SW 1271 (cell line): ENCODE data around the gene TSPOAP1.

Source experiments
- DNase-seq, 2 experiments: peaks; one replicate each; lab custom pipeline; 2025; lab: John Stamatoyannopoulos, UW

Gene TSPOAP1, protein sequence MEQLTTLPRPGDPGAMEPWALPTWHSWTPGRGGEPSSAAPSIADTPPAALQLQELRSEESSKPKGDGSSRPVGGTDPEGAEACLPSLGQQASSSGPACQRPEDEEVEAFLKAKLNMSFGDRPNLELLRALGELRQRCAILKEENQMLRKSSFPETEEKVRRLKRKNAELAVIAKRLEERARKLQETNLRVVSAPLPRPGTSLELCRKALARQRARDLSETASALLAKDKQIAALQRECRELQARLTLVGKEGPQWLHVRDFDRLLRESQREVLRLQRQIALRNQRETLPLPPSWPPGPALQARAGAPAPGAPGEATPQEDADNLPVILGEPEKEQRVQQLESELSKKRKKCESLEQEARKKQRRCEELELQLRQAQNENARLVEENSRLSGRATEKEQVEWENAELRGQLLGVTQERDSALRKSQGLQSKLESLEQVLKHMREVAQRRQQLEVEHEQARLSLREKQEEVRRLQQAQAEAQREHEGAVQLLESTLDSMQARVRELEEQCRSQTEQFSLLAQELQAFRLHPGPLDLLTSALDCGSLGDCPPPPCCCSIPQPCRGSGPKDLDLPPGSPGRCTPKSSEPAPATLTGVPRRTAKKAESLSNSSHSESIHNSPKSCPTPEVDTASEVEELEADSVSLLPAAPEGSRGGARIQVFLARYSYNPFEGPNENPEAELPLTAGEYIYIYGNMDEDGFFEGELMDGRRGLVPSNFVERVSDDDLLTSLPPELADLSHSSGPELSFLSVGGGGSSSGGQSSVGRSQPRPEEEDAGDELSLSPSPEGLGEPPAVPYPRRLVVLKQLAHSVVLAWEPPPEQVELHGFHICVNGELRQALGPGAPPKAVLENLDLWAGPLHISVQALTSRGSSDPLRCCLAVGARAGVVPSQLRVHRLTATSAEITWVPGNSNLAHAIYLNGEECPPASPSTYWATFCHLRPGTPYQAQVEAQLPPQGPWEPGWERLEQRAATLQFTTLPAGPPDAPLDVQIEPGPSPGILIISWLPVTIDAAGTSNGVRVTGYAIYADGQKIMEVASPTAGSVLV (N-terminal part only)

DNA sequence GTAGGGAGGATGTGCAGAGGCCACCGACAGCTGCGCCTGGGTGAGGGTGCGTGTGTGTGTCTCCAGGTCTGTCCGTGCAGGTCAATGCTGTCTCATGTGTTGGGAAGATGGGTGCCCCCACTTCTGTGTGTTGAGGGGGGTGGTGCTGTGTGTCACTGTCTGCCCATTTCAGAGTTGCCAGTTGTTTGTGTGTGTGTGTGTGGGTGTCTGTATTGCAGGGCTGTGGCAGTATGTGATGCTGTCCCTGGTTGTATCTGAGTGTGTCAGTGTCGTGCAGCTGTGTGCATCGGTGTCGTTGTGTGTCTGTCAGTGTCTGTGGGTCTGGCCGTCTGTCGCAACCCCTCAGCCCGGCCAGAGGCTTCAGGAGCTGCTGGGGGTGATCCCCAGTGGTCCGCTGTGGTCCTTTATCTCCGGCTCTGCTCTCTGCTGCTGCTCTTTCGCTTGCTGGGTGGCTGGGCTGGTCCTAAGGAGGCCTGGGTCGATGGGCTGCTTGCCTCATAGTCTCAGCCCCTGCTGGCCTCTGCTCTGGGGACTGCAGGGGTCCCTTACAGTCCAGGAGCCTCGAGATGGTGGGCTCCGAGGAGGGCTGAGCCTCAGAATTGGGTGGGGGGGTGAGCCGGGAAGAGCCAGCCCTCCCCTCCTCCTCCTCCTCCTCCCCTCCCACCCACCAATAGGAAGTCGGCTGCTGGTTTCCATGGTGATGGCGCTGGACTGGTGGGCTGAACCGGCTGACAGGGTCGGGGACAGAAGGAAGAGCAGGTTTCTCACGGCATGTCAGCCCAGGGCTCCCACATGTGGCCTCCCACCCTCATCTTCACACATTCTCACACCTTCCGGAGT lies at the start of gene TSPOAP1:
TSS of gene TSPOAP1 (minus strand) at position 601 of the 840 bp plus-strand sequence. CDS start 875 bp downstream, outside the sequence.
- DNase-seq = no peak

DNA sequence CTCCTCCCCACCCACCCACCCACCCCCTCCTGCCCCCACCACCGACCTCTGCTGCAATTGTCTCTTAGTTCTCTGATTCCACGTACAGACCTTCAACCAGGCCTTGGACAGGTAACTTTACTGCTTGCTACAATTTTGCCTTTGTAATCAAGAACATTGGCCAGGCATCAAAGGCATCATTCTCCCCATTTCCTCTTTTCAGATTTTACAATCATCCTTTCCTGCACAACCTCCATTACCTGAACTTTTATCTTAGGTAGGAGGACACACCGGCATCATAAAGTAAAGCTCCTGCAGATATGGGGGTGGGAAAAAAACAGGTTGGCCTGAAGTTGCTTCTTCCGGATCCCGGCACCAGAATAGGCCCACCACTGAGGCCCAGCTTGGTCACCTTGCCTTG lies 49.1 kb upstream of the TSPOAP1 start:
- DNase-seq = no peak

DNA sequence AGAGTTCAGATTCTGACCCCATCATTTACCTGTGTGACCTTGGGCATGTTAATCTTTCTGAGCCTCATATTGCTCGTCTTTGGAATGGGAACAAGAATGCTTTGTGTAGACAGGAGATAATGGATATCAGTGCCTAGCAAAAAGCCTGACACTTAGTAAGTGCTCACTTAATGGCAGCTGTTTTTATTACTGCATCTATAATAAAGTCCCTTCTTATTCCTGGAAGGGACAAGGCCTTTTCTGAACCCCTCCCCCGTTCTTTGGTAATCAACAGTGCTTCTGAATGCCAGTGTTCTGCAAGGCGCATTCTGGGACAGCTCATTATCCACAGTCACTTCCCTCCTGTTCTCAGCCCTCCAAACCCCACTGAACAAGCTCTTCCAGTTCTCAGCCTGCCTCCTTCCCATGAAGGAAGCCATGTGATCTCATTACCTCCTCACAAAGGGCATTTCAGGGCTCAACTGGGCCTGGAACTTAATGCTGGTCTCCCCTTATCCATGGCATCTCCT lies 48.6 kb upstream of the TSPOAP1 start:
- DNase-seq = no peak

DNA sequence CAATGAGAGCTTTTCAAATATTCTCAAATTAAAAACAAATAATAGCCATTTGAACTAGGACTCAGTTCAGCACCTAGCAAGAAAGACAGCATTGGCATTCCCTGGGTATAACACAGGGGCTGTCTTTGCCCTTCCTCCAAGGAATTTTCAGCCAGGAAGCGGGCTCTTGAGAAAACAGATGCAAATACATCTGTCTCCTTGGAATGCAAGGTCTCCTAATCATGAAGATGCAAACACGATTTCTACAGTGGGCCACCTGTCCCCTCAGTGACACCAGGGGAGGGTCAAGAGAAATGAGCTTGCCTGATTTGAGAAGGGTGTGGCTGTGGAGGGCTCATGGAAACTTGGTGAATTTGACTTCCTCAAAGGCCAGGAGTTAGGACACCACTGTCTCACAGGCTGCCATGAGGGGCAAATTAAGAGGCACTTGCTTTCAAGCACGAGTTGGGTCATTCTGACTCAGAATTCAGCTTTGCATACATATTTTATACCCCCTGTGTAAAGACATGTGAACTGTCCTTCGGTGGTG lies 47.9 kb upstream of the TSPOAP1 start:
- no peak for DNase-seq

DNA sequence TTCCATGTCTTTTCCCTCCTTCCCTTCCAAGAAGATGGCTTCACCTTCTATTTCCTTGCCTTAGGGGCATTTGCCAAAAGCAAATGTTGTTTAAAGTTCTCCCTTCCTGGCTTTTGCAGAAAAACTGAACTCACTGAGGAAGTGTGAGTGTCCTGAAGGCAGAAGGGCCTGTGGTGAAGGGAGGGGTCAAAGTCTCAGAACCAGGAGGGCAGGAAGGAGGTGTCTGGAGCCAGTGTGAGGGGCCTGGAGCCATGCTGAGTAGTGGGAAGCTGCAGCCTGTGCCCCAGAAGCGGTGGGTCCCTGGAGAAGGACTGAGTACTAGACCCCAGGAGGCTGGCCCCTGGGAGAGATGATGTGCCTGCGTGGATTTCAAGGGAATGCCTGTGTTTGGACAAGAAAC lies 47.2 kb upstream of the TSPOAP1 start:
- no peak for DNase-seq

DNA sequence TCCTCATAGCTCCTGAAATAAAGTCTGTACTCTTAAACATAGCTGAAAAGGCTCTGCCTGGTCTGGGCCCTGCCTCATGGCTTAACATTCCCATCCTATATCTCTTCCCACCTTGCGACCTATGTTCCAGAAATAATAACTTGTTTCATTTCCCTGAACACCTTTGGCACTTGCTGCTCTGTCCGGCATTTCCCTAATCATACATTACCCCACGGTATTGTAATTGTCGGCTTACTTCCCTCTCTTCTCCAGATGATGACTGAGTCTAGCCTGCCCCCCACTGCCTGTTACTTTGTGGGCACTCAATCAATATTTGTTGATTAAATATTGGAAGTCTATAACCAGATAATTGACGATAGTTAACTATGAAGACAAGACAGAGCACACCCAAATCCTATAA lies 46.7 kb upstream of the TSPOAP1 start:
- no peak for DNase-seq

DNA sequence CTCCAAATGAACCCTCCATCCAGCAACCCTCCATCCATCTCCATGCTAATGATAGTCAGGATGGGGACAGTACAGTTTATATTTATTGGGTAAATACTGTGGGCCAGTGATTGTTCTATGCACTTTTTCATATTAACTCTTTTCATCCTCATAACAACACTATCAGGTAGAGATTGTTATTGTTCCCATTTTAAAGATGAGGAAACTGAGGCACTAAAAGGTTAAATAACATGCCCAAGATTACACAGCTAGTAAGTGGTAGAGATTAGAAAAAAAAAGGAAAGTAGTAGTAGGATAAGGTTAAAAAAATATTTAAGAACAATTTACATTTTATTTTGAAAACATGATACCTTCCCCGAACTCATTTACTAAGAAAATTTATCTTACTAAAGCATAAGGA lies 45.3 kb upstream of the TSPOAP1 start:
- no peak for DNase-seq

DNA sequence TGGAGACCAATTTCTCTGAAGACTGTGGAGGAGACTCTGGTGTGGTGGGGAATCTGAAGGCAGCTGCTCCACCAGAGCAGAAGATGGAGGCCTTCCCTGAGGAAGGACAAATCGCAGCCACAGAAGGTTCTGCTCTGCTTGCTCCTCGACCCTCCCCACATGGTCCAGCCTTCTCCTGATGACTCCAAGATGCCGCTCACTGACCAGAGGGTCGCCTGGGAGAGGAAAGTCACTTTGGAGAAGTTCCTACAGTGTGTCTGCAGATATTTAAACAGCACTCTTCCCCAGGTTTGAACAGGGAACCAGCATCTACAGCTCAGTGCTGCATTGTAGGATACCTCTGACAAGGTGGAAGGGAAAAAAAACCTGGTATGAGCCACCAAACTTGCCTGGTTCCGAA lies 44.4 kb upstream of the TSPOAP1 start:
- no peak for DNase-seq

DNA sequence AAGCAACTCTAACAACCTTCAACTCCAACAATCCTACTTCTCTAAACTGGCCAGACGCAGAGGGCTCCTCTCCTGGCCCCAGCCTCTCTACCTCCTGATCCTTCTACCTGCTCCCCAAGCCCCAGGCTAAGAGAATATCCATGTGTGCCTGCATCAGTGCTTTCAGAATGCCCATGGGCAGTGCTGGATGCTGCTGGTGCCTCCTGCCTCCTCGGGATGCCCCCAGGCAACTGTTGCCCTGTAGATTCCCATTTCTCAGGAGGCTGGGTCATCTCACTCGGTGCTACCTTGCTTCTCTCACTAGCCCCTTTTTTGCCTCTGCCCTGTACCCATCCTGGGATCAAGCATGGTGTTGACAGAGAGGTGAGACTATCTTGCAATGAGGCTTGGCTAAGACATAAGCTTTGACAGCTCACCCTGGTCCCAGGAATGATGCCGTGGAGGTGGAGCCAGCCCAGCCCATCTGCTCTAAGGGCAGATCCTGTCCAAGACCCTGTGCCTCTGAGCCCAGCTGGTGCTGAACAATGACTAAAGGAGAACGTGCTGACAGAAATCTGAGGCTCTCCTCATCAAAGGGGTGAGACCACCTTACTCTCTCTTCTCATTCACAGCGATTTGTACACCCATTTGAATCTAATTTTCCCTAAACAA lies 42.8 kb upstream of the TSPOAP1 start:
- no peak for DNase-seq

DNA sequence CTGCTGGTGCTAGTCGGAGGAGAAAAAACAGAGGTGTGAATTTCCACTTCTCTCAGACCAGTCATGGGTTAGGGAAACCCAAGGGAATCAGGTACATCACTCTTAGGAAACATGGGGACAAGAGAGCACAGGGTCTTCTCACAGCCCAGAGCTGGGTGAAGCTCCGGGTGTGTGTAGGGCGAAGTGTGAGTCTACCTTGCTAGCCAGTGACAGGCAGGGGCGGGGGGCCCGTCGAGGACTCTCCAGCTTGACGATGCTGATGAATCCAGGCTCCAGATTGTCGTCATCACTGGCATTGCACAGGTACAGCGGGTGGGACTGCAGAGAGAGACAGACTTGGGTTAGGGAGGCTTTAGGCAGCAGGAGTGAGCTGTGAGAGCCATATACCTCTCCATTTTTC lies 42.1 kb upstream of the TSPOAP1 start:
- no peak for DNase-seq

DNA sequence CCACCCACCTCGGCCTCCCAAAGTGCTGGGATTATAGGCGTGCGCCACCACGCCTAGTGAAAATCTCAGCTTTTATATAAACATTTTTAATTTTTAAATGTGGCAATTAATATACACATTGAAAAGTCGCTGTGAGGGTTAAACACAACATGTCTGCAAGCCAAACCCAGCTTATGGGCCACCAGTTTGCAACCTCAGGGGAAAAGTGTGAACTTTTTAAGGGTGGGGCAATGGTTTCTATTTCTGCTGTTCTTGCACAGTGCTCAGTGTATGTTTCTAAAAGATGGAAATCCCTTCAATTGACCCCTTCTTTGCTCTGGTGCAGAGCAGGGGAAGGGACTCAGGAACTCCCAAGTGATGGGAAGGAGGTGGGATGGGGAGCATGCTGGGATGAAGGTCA lies 41.7 kb upstream of the TSPOAP1 start:
- no peak for DNase-seq

DNA sequence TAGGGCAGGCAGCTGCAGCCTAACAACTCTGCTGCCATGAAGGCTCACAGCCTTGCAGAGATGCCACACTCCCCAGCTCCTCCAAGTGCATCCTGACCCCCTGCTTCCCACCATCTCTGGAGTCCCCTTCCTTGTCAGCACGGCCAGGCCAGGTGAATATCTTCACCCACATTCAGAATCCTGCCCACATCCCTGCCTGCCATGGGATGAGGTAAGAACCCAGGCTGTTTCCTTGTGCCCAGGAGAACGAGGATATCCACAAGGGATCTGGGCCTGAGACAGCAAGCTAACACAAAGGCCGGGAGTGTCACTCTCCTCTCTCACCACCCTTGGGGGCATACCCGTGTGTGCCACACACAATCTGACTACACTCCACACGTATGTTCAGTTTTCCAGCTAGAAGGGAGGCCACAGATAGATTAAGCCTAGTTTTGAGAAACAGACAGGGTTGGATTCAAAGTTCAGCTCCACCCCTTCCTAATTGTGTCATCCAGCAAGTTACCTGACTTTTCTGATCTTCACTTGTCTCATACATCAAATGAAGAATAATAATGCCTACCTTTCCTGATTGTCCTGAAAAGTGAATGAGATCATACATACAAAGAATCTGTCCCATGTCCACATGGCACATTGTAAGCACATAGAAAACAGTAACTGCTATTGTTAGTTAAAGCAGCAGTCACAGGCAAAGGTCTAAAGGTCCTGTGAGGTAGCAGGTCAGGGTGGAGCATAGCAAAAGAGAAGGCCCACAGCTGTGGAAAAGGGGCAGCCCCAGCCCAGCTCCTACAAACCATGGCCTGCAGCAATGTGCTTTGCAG lies 40.8 kb upstream of the TSPOAP1 start:
- no peak for DNase-seq

DNA sequence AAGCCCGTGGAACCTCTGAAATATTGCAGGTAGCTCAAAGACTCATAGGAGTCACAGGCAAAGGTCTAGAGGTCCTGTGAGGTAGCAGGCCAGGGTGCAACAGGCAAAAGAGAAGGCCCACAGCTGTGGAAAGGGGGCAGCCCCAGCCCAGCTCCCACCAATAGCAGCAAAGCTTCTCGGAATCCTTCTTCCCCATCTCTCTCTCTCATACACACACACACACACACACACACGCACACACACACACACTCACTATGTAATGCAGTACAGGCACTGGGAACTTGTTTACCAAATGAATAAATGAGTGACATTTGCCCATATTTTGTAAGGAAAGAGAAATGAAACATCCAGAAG lies 40.2 kb upstream of the TSPOAP1 start:
- no peak for DNase-seq

DNA sequence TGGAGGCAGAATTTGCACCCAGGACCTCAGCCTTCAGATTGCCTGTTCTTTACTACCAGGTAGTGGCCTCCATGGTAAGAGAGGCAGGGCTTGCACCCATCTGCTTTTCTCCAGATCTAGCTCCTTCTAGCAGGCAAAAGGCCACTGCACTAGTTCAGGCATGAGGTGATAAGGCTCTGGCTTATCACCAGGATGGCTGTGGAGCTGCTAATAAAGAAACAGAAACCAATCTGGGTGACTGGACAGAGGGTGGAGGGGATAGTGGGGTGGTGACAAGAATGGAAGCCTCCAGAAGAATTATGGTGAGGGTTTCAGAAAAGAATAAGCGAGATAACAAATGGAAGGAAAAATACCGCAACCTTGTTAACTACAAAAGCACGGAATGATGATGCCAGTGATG lies 38.9 kb upstream of the TSPOAP1 start:
- no peak for DNase-seq

DNA sequence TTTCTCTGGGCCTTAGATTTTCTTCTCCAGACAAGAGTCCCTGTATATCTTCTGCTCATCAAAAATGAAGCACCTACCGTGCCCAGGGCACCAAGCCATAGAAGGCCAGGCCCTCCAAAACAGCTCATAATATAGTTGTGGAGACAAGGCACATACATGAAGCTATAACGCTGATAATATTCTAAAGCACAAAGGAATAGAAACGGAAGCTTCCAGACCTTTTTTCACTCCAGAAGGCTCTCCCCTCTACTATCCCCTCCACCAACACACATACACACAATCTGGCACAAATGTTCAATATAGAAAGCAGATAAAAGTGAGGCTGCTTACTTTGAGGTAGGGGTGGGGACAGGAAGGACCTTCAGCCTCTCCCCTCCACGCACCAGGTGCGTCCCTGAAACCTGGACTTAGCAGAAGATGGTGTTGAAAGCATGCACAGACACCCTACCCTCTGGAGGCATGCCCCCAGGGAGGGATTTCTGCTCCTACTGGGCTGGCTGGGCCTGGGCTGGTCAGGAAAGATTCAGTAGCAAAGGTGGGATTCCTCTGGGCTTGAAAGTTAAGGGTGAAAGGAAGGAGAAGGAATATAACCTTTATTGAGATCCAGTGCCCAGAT lies 37.5 kb upstream of the TSPOAP1 start:
- DNase-seq = no peak

DNA sequence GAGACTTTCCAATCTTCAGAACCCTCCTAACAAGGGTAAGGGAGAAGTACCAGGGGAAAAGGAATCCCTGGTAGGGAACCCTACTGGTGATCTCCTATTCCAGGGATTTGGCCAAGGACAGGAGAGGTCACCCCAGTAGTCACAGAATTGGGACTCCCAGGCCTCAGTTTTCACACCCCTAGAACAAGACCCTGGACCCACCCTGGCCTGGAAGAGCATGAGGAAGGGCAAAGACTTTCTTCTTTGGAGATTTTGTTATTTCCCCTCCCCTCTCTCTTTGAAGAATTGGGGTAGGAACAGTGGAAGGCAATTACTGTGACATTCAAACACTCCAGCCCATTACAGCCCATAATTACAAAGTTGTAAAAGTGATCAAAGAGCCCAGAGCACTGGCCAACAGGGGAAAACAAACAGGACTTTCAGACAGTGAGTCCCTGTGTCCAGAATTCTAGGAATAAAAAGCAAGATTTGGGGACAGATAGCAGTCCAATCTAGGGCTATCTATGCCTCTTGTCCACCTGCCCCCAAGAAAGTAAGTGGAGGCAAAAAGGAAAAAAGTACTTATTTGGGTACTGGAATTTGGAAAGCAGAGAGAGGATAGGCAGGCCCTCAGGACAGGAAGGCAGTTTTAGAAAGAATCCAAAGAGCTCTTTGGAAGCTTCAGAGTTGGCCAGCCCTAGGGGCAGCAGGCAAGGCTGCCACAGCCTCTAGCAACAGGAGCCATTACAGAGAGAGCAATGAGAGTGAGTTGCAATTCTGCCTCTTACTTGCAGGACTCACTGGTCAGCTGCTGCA lies 36.8 kb upstream of the TSPOAP1 start:
- DNase-seq = no peak

DNA sequence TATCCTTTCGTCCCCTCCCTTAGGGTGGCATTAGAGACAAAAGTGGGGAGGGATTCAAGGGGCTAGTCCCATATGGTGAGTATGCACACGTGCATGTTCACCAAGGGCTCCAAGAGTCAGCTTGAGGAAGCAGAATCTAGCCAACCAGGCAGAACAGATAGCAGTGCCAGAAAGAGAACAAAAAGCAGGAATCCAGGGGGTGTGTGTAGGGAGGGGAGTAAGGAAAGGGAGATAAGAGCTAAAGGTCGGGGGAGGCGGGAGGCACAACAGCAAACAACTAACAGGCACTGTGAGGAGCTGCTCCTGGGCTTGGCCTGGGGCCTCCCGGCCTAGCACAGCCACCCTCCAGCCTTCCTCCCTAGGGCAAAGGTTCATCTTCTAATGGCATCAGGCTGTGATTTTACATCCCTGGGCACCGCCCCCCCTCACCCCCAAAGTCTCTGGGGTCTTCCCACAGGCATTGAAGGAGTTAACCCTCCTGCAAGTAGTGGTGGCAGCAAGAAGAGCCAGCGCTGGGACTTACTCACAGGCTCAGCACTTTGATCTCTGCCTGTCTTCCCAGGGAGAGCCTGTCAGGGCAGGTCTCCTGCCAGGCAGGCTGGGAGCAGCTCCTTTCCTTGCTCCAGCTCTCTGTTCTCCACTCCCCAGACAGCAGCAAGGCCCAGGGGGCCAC lies 35.8 kb upstream of the TSPOAP1 start:
- DNase-seq = no peak

DNA sequence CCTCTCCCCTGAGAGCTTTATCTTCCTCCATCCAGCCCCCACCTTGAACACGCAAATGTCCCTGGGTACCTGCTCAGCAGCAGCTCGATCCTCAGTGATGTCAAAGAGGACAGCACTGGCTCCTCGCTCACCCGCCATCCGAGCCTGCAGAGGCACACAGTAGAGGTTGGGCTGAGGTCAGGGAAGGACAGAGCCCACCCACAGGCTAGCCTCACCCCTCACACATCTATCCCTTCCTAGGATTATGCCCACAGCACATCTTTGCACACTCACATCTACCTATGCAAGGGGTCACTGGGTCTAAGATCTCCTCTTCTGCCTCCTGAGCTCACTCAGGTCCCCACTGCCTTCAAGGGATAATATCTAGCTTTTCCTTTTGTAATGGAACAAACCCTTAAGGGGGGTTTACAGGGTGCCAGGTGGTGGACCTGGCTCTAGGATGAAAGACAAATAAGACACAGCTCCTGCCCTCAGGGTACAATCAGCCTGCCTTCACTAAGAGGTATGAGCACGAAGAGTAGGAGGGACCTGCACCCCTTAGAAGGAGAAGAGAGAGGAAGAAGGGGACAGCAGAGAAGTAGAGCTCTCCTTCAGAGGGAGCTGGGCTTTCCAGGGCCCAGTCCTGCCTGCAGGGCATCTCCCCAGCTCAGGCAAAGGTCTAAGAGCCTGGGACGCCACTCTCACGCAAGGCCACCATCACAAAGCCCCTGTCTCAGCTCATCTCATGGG lies 35.0 kb upstream of the TSPOAP1 start:
- no peak for DNase-seq
